Lower leg skin (tissue), 3 donors: ENCODE data around the gene POLR2L.

Experiments used
- POLR2A ChIP-seq, 2 donors: fragments of 450-650 bp; IDR thresholded peaks; one replicate each; pipeline ENCODE4 v1.6.1; 2016 to 2017; ENCODE audit warnings: antibody characterized with exemption in 2 of 2, mild to moderate bottlenecking in 1 of 2, moderate library complexity in 1 of 2
- TF ChIP-seq, protein P1 (sequence below), 3 donors: fragments of 450-650 bp; IDR thresholded peaks; one replicate each; pipeline ENCODE4 v1.5.1; 2016; ENCODE audit warnings: antibody characterized with exemption in 3 of 3, mild to moderate bottlenecking in 3 of 3, moderate library complexity in 2 of 3

- TF ChIP-seq, protein P1, sequence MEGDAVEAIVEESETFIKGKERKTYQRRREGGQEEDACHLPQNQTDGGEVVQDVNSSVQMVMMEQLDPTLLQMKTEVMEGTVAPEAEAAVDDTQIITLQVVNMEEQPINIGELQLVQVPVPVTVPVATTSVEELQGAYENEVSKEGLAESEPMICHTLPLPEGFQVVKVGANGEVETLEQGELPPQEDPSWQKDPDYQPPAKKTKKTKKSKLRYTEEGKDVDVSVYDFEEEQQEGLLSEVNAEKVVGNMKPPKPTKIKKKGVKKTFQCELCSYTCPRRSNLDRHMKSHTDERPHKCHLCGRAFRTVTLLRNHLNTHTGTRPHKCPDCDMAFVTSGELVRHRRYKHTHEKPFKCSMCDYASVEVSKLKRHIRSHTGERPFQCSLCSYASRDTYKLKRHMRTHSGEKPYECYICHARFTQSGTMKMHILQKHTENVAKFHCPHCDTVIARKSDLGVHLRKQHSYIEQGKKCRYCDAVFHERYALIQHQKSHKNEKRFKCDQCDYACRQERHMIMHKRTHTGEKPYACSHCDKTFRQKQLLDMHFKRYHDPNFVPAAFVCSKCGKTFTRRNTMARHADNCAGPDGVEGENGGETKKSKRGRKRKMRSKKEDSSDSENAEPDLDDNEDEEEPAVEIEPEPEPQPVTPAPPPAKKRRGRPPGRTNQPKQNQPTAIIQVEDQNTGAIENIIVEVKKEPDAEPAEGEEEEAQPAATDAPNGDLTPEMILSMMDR (IDR thresholded peaks at IDR 0.05): no peak
- no peak for TF ChIP-seq POLR2A (IDR thresholded peaks at IDR 0.05)
Measured at GRCh38 chr11:836274-836673, 6.1 kb downstream of the POLR2L start.
